Sigmoid colon (tissue), 7 donors: ENCODE measurements around the gene COMMD1. TPM values are rescaled to one million over a fixed set of nuclear protein-coding genes. Genes with fewer than 3 reads are reported as not detected.

Source experiments
- DNase-seq: peaks from one replicate; pipeline ENCODE4 v3.0.0-alpha.2; 2019
- H3K27ac ChIP-seq, 4 donors: fragments of 200-600 bp; sonication (generic); one replicate each; pipeline ENCODE4 v1.5.1; 2016 to 2019; ENCODE audit warnings: mild to moderate bottlenecking in 1 of 4
- H3K27me3 ChIP-seq, 3 donors: fragments of 200-600 bp; sonication (generic); one replicate each; pipeline ENCODE4 v1.5.1; 2019; ENCODE audit warnings: mild to moderate bottlenecking in 1 of 3
- H3K36me3 ChIP-seq, 4 donors: fragments of 200-600 bp; sonication (generic); one replicate each; pipeline ENCODE4 v1.5.1; 2016 to 2019
- H3K4me1 ChIP-seq, 4 donors: fragments of 200-600 bp; sonication (generic); one replicate each; pipeline ENCODE4 v1.5.1; 2017 to 2019
- H3K4me3 ChIP-seq, 4 donors: fragments of 200-600 bp; sonication (generic); one replicate each; pipeline ENCODE4 v1.5.1; 2017 to 2019; ENCODE audit warnings: mild to moderate bottlenecking in 2 of 4, moderate library complexity in 1 of 4
- H3K9me3 ChIP-seq, 4 donors: fragments of 200-600 bp in 3 of 4; sonication (generic) in 3 of 4; one replicate each; pipeline versions ENCODE4 v1.5.1 to v1.6.1; 2013 to 2019
- CTCF ChIP-seq, 4 experiments: fragments of 450-650 bp in 3 of 4; fragments of 200-600 bp in 1 of 4; IDR thresholded peaks; one replicate each; pipeline ENCODE4 v1.5.1; 2016 to 2019; ENCODE audit warnings: antibody characterized with exemption in 4 of 4, mild to moderate bottlenecking in 3 of 4, moderate library complexity in 2 of 4
- EP300 ChIP-seq, 4 donors: sonication (generic); formaldehyde crosslinking; IDR thresholded peaks; one replicate each; pipeline ENCODE4 v1.6.1; 2017; ENCODE audit warnings: antibody characterized with exemption in 4 of 4
- POLR2A ChIP-seq, 2 donors: fragments of 450-650 bp; IDR thresholded peaks; one replicate each; pipeline ENCODE4 v1.6.1; 2016; ENCODE audit warnings: antibody characterized with exemption in 2 of 2, mild to moderate bottlenecking in 2 of 2, moderate library complexity in 2 of 2
- POLR2AphosphoS5 ChIP-seq, 4 donors: sonication (generic); formaldehyde crosslinking; IDR thresholded peaks; one replicate each; pipeline ENCODE4 v1.6.1; 2017; ENCODE audit warnings: antibody characterized with exemption in 4 of 4
- WGBS, 2 donors: extraction: QIAGEN DNeasy Blood & Tissue Kit; methylation state at CpG; one replicate each; pipeline ENCODE4 v1.1.7; 2013; 5-methylcytosine and 5-hydroxymethylcytosine counted together
- intact Hi-C: fragments of 100-400 bp; cut with DNase I; formaldehyde crosslinking; loops from one replicate; pipeline ENCODE4 v1.15.1; 2023
- polyA plus RNA-seq, 3 donors: library from polyadenylated mRNA; stranded (reverse); fragments of 200-250 nt; gene quantifications; one replicate each; pipeline ENCODE4 v1.2.3, GENCODE V29; 2013
- total RNA-seq, 4 donors: library from RNA; depleted of rRNA; stranded (reverse); fragments of >200 nt; gene quantifications; one replicate each; pipeline ENCODE4 v1.1.0, GENCODE V29; 2016
- donor health status: healthy with polysubstance abuse.
- donor health status: Bipolar disorder and iron deficiency.
- donor health status: healthy.

COMMD1 gene
- total and polyA plus RNA-seq, 7 donors = 27.2 to 59.2 (median 50.6) TPM

GRCh38 chr2:62054029-62054791, 148.7 kb downstream of the COMMD1 start:
- Histone ChIP-seq H3K9me3 (no peaks in the 10 kb centered on the region), H3K4me3 (no peak overlapping the region), H3K4me1 (no peaks in the 10 kb centered on the region), H3K27me3 (no peaks in the 10 kb centered on the region), H3K27ac (no peak overlapping the region), H3K36me3 (no peaks in the 10 kb centered on the region)
- WGBS, 2 donors = 94 to 96% methylated on average over 4 of the region's 4 CpGs
- no peak for DNase-seq
- intact Hi-C loops = no loop called here
- TF ChIP-seq POLR2AphosphoS5 (IDR thresholded peaks at IDR 0.05) (no peak), POLR2A (IDR thresholded peaks at IDR 0.05) (no peak), EP300 (IDR thresholded peaks at IDR 0.05) (no peak), CTCF (IDR thresholded peaks at IDR 0.05) (no peak)

- intact Hi-C loops = no loop called here
- TF ChIP-seq POLR2A (IDR thresholded peaks at IDR 0.05) (no peak), POLR2AphosphoS5 (IDR thresholded peaks at IDR 0.05) (no peak), EP300 (IDR thresholded peaks at IDR 0.05) (no peak), CTCF (IDR thresholded peaks at IDR 0.05) (no peak)
- no peak for DNase-seq
Observed at GRCh38 chr2:62054916-62055450, 149.5 kb downstream of the COMMD1 start.

GRCh38 chr2:62055724-62056336, 150.4 kb downstream of the COMMD1 start:
- Histone ChIP-seq H3K9me3 (no peaks in the 10 kb centered on the region), H3K27ac (no peak overlapping the region), H3K36me3 (no peaks in the 10 kb centered on the region), H3K4me3 (no peak overlapping the region), H3K27me3 (no peaks in the 10 kb centered on the region), H3K4me1 (no peaks in the 10 kb centered on the region)
- intact Hi-C loops = no loop called here
- WGBS, 2 donors = 93 to 96% methylated on average over 3 of the region's 3 CpGs
- no peak for DNase-seq
- TF ChIP-seq EP300 (IDR thresholded peaks at IDR 0.05) (no peak), POLR2AphosphoS5 (IDR thresholded peaks at IDR 0.05) (no peak), POLR2A (IDR thresholded peaks at IDR 0.05) (no peak), CTCF (IDR thresholded peaks at IDR 0.05) (no peak)

More at GRCh38 chr2:62054916-62055450, 149.5 kb downstream of the COMMD1 start:
- WGBS, 2 donors = 80 to 89% methylated on average over 3 of the region's 3 CpGs
- Histone ChIP-seq H3K36me3 (no peaks in the 10 kb centered on the region), H3K27ac (no peak overlapping the region), H3K4me1 (no peaks in the 10 kb centered on the region), H3K4me3 (no peak overlapping the region), H3K9me3 (no peaks in the 10 kb centered on the region), H3K27me3 (no peaks in the 10 kb centered on the region)

- H3K27me3 ChIP-seq = no peaks in the 10 kb centered on the region
- no peaks in the 10 kb centered on the region for H3K4me1 ChIP-seq
- 94 to 97% methylated on average over 5 of the region's 5 CpGs for WGBS, 2 donors
- TF ChIP-seq POLR2AphosphoS5 (IDR thresholded peaks at IDR 0.05) (no peak), POLR2A (IDR thresholded peaks at IDR 0.05) (no peak), EP300 (IDR thresholded peaks at IDR 0.05) (no peak), CTCF (IDR thresholded peaks at IDR 0.05) (no peak)
- H3K4me3 ChIP-seq = no peak overlapping the region
- intact Hi-C loops = no loop called here
- H3K27ac ChIP-seq = no peak overlapping the region
- no peaks in the 10 kb centered on the region for H3K9me3 ChIP-seq
- no peak for DNase-seq
- H3K36me3 ChIP-seq = no peaks in the 10 kb centered on the region
Observed at GRCh38 chr2:62056341-62056740, 150.9 kb downstream of the COMMD1 start.
